BLaER1 treated with 17β-estradiol and CSF1 and Interleukin-3, amounts not matched to agents 10 nM and 100 nM (cell line): ENCODE results near the gene PLA2G15.
"Not testable (repeated sequence)": the region's sequence is repeated elsewhere in the genome, so short reads cannot be mapped to it uniquely, and the experiment has no call there.

Experiments
- H3K27ac ChIP-seq, 11 experiments: shearing (Covaris generic); formaldehyde crosslinking; 2 replicates each; pipeline ENCODE4 v1.8.1; 2022
- H3K27me3 ChIP-seq, 11 experiments: shearing (Covaris generic); formaldehyde crosslinking; 2 replicates each; pipeline ENCODE4 v1.8.1; 2022
- H3K36me3 ChIP-seq, 11 experiments: shearing (Covaris generic); formaldehyde crosslinking; 2 replicates each; pipeline ENCODE4 v1.8.1; 2022
- H3K4me1 ChIP-seq, 10 experiments: shearing (Covaris generic); formaldehyde crosslinking; 2 replicates each; pipeline ENCODE4 v1.8.1; 2022
- H3K4me2 ChIP-seq, 11 experiments: shearing (Covaris generic); formaldehyde crosslinking; 2 replicates each; pipeline ENCODE4 v1.8.1; 2022
- H3K4me3 ChIP-seq, 10 experiments: shearing (Covaris generic); formaldehyde crosslinking; 2 replicates each; pipeline ENCODE4 v1.8.1; 2022
- H3K9ac ChIP-seq, 11 experiments: shearing (Covaris generic); formaldehyde crosslinking; 2 replicates each; pipeline ENCODE4 v1.8.1; 2022
- H3K9me3 ChIP-seq, 11 experiments: shearing (Covaris generic); formaldehyde crosslinking; replicated peaks in 1 of 11; 2 replicates each; pipeline ENCODE4 v1.8.1; 2022
- H4K20me1 ChIP-seq, 11 experiments: shearing (Covaris generic); formaldehyde crosslinking; 2 replicates each; pipeline ENCODE4 v1.8.1; 2022
- Cebpa-rat ChIP-seq, 11 experiments: shearing (Covaris generic); IDR thresholded peaks; 2 replicates each; pipeline ENCODE4 v1.8.1; 2022

The PLA2G15 gene

DNA sequence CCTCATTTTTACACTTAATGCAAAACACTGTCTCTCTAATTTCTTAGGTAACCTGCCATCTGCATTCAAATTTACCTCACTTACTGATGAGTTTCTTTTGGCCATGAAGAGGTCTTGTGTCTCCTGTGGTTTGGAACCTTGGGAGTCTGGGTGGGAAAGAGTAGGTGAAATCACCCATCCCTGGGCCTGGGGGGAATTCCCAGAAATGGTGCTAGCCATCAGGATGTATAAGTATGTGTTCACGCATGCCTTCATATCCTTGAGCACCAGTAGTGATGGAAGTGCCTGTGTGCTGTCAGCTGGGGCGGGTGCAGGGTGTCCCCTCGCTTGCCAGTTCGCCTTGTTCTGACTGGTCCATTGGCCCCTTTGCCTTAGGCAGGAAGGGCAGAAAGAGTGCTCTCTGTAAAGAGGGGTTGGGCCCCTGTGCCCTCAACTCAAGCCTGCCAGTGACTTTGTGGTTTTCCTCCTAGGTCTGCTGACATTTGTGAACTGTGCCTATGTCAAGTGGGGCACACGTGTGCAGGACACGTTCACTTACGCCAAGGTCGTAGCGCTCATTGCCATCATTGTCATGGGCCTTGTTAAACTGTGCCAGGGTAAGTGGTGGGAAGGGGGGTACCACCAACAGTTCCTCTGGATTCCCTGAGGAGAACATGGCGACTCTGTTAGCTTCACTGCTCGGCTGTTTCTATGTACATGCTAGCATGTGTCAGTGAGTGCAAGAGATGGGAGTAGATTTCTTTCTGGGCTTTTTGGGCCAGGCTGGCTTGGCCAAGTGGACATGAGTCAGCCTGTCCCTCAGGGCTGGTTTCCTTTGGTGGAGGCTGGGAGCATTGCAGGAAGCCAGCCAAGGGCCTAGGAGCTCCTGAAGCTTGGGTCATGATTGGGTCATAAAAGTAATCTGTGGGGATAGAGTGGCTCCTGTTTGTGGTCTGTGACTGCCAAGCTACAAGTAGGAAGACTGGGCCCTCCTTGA lies 42.4 kb downstream of the PLA2G15 start:
- TF ChIP-seq Cebpa-rat (IDR thresholded peaks at IDR 0.05): no peak
- peak overlapping the region in 10 of 11 experiments; percentile 7 to 83 (median 42); a peak in 16 of 22 replicates for H3K27ac ChIP-seq
- H3K27me3 ChIP-seq: no peaks in the 10 kb centered on the region
- H3K4me2 ChIP-seq: peak overlapping the region; percentile 75 to 97 (median 91)
- H3K9ac ChIP-seq: peak overlapping the region in 4 of 11 experiments; percentile 1 to 40 (median 18); a peak in 1 of 22 replicates
- H4K20me1 ChIP-seq: peaks cover 0 to 99% (median 12%) of the 10 kb centered on the region in 11 experiments; a peak in 16 of 22 replicates
- no peaks in the 10 kb centered on the region for H3K9me3 ChIP-seq
- H3K4me1 ChIP-seq: peaks cover 84 to 94% (median 87%) of the 10 kb centered on the region in 10 experiments
- H3K36me3 ChIP-seq: peaks cover 24 to 66% (median 51%) of the 10 kb centered on the region in 11 experiments
- H3K4me3 ChIP-seq: peak overlapping the region in 2 of 10 experiments; percentile 48 to 56; a peak in 3 of 20 replicates

DNA sequence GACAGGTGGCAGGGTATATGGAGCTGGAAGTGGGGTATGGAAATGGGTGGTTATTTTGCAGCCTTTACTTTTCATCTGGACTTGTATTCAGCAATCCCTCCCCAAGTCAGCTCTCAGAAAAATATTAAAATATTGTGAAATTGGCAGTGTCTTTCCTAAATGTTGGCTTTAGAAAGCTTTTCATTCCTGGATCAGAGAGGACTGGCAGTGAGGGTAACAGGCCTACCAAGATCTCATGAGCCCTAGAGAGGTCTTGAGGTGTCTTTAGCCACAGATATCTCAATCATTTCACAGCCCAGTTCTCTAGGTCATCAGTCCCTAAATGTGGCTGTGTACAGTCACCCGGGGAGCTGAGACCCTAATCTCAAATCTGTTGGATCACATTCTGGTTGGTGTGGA lies 43.1 kb downstream of the PLA2G15 start:
- no peak for TF ChIP-seq Cebpa-rat (IDR thresholded peaks at IDR 0.05)
- H3K27ac ChIP-seq: peak overlapping the region in 10 of 11 experiments; percentile 7 to 83 (median 42); a peak in 13 of 22 replicates
- H3K9me3 ChIP-seq: no peaks in the 10 kb centered on the region
- H3K4me3 ChIP-seq: no peak overlapping the region
- H3K36me3 ChIP-seq: peaks cover 31 to 66% (median 53%) of the 10 kb centered on the region in 11 experiments
- peaks cover 0 to 96% (median 13%) of the 10 kb centered on the region in 11 experiments; a peak in 17 of 22 replicates for H4K20me1 ChIP-seq
- H3K9ac ChIP-seq: 0 out of 22 replicates have a peak overlapping the region, but pooled peaks of 3 of the 11 experiments have one; percentile 10 to 27 (median 13)
- H3K4me1 ChIP-seq: peaks cover 77 to 87% (median 80%) of the 10 kb centered on the region in 10 experiments
- no peaks in the 10 kb centered on the region for H3K27me3 ChIP-seq
- H3K4me2 ChIP-seq: peak overlapping the region; percentile 75 to 97 (median 91)

DNA sequence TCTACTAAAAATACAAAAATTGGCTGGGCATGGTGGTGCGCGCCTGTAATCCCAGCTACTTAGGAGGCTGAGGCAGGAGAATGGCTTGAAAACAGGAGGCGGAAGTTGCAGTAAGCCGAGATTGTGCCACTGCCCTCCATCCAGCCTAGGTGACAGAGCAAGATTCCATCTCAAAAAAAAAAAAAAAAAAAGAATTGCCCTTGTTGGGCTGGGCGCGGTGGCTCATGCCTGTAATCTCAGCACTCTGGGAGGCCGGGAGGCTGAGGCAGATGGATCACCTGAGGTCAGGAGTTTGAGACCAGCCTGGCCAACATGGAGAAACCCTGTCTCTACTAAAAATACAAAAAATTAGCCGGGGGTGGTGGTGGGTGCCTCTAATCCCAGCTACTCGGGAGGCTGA lies 43.6 kb downstream of the PLA2G15 start:
- H3K4me3 ChIP-seq: not testable (repeated sequence)
- H3K36me3 ChIP-seq: peaks cover 37 to 72% (median 58%) of the 10 kb centered on the region in 11 experiments

DNA sequence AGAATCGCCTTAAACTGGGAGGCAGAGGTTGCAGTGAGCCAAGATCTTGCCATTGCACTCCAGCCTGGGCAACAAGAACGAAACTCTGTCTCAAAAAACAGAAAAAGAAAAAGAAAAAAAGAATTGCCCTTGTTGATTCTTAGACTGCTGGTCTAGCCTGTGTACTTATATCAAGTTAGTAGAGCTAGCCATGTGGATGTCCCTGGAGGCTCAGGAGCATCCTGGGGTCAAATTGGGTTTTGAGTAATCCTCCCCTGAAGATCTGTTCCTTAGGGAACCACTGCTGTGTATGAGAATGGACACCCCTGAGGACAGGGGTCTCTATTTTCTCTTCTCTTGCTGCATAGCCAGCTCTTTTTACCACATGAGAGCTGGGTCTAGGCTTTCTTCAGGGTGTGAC lies 44.0 kb downstream of the PLA2G15 start:
- Histone ChIP-seq H3K9me3 (no peaks in the 10 kb centered on the region), H3K9ac (peak overlapping the region in 10 of 11 experiments; percentile 11 to 54 (median 40); a peak in 14 of 22 replicates), H3K4me1 (peaks cover 67 to 78% (median 71%) of the 10 kb centered on the region in 10 experiments), H4K20me1 (peaks cover 0 to 96% (median 21%) of the 10 kb centered on the region in 11 experiments; a peak in 17 of 22 replicates), H3K36me3 (peaks cover 41 to 76% (median 62%) of the 10 kb centered on the region in 11 experiments), H3K4me3 (no peak overlapping the region), H3K27me3 (no peaks in the 10 kb centered on the region), H3K27ac (peak overlapping the region in 9 of 11 experiments; percentile 9 to 71 (median 45); a peak in 15 of 22 replicates), H3K4me2 (peak overlapping the region; percentile 75 to 97 (median 91))
- no peak for TF ChIP-seq Cebpa-rat (IDR thresholded peaks at IDR 0.05)

More for the DNA sequence above, 43.6 kb downstream of the PLA2G15 start:
- H3K27ac ChIP-seq: peak overlapping the region in 7 of 11 experiments; percentile 9 to 79 (median 53); a peak in 8 of 22 replicates
- peaks cover 71 to 82% (median 75%) of the 10 kb centered on the region in 10 experiments for H3K4me1 ChIP-seq
- H3K9me3 ChIP-seq, H3K27me3 ChIP-seq: not testable (repeated sequence)
- H3K4me2 ChIP-seq: peak overlapping the region; percentile 75 to 97 (median 91)
- H3K9ac ChIP-seq: peak overlapping the region in 4 of 11 experiments; percentile 37 to 44 (median 42); a peak in 4 of 22 replicates
- peaks cover 0 to 96% (median 19%) of the 10 kb centered on the region in 11 experiments; a peak in 17 of 22 replicates for H4K20me1 ChIP-seq

DNA sequence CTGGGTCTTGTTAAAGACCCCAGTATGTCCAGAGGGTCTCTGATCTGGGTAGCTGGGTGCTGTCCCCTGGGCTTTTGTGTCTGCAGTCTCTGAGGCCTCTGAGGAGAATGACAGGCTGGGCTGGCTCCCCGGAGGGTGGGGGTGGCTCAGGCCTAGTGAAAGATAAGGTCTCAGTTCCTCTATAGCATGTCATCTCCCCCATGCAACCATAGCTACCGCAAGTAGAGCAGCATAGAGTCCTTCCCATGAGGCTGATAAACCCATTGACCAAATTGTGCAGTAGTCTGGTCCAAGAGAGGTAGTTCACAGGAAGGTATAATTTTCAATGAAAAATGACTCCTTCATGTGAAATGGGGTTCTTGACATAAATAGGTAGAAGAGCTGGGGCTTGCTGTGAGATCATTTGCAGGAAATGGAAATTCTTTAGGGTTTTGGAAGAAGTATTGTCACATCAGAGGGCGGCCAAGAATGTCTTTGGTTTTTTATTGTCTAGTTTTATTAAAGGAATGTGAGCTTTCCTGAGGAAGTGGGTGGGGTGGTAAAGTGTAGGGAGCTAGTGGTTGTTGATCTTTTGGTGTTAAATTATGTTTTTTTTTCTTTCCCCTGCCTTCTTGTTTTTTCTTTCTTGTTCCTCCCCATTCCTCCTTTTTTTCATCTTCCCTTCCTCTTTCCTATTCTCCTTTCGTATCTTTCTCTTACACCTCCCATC lies 44.6 kb downstream of the PLA2G15 start:
- peak overlapping the region; percentile 75 to 97 (median 91) for H3K4me2 ChIP-seq

DNA sequence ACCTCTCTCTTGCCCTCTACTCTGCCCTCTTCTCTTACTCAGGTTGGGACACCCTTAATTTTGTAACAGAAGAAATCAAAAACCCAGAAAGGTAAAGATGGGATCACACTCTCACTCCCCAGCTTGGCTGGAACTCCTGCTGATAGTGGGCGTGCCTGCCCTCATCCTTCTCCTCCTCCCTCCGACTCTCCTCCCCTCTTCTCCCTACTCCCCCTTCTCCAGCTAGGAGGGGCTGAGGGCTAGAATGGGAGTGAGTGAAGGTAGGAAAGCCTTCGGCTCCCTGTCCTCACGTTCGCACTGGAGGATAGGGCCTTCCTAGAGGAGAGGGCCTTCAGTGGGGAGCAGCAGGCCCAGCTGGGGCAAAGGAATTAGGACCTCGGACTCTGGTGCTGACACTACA lies 45.3 kb downstream of the PLA2G15 start:
- Histone ChIP-seq H3K27ac (peak overlapping the region in 10 of 11 experiments; percentile 12 to 50 (median 24); a peak in 13 of 22 replicates), H3K4me1 (peaks cover 55 to 65% (median 58%) of the 10 kb centered on the region in 10 experiments), H3K4me2 (peak overlapping the region; percentile 75 to 97 (median 91)), H3K9me3 (no peaks in the 10 kb centered on the region), H3K36me3 (peaks cover 53 to 88% (median 75%) of the 10 kb centered on the region in 11 experiments), H3K9ac (peak overlapping the region in 9 of 11 experiments; percentile 1 to 44 (median 10); a peak in 6 of 22 replicates), H3K27me3 (no peaks in the 10 kb centered on the region), H4K20me1 (peaks cover 0 to 96% (median 27%) of the 10 kb centered on the region in 11 experiments; a peak in 17 of 22 replicates), H3K4me3 (peak overlapping the region in 1 of 10 experiments; percentile 5; a peak in 1 of 20 replicates)
- no peak for TF ChIP-seq Cebpa-rat (IDR thresholded peaks at IDR 0.05)

More for the DNA sequence above, 44.6 kb downstream of the PLA2G15 start:
- Histone ChIP-seq H3K27ac (peak overlapping the region in 10 of 11 experiments; percentile 14 to 71 (median 44); a peak in 19 of 22 replicates), H3K9ac (peak overlapping the region; percentile 7 to 54 (median 38); a peak in 16 of 22 replicates), H3K27me3 (no peaks in the 10 kb centered on the region), H3K4me3 (peak overlapping the region in 1 of 10 experiments; percentile 5; a peak in 1 of 20 replicates), H3K9me3 (no peaks in the 10 kb centered on the region), H4K20me1 (peaks cover 0 to 96% (median 22%) of the 10 kb centered on the region in 11 experiments; a peak in 16 of 22 replicates), H3K4me1 (peaks cover 61 to 72% (median 65%) of the 10 kb centered on the region in 10 experiments), H3K36me3 (peaks cover 46 to 82% (median 68%) of the 10 kb centered on the region in 11 experiments)
- no peak for TF ChIP-seq Cebpa-rat (IDR thresholded peaks at IDR 0.05)

DNA sequence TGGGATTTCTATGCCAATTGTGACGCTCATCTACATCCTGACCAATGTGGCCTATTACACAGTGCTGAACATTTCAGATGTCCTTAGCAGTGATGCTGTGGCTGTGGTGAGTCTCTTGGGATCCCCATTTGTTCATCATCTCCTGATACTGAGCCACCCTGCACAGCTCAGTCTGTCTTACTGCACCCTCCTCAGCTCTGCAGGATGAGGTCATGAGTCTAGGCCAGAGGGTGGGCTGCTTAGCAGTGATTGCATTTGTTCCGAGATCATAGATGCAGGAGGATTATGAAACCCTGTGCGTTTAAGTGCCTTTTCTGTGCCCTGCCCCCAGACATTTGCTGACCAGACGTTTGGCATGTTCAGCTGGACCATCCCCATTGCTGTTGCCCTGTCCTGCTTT lies 46.1 kb downstream of the PLA2G15 start:
- H3K9me3 ChIP-seq: no peaks in the 10 kb centered on the region
- no peak overlapping the region for H3K27ac ChIP-seq
- H3K4me2 ChIP-seq: peak overlapping the region in 2 of 11 experiments; percentile 90 to 97; a peak in 2 of 22 replicates
- TF ChIP-seq Cebpa-rat (IDR thresholded peaks at IDR 0.05): no peak
- H3K27me3 ChIP-seq: no peaks in the 10 kb centered on the region
- peaks cover 47 to 58% (median 51%) of the 10 kb centered on the region in 10 experiments for H3K4me1 ChIP-seq
- no peak overlapping the region for H3K4me3 ChIP-seq
- peaks cover 0 to 96% (median 32%) of the 10 kb centered on the region in 11 experiments; a peak in 18 of 22 replicates for H4K20me1 ChIP-seq
- H3K36me3 ChIP-seq: peaks cover 61 to 96% (median 82%) of the 10 kb centered on the region in 11 experiments
- H3K9ac ChIP-seq: no peak overlapping the region

DNA sequence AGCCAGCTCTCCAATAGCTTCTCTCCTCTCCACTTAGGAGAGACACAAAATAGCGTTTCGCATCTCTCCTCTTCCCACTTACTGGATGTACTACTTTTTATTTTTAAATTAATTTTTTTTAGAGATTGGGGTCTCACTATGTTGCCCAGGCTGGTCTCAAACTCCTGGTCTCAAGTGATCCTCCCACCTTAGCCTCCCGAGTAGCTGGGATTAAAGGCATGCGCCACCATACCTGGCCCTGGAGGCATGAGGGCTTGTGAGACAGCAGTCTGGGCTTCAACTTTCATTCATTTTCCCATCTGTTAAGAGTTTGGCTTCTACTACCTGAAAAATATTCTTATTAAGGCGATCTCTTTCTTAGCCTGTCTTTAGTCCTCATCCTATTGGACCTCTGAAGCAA lies 47.3 kb downstream of the PLA2G15 start:
- peaks cover 0 to 90% (median 39%) of the 10 kb centered on the region in 11 experiments; a peak in 18 of 22 replicates for H4K20me1 ChIP-seq
- peaks cover 35 to 50% (median 43%) of the 10 kb centered on the region in 10 experiments for H3K4me1 ChIP-seq
- no peaks in the 10 kb centered on the region for H3K27me3 ChIP-seq
- H3K9ac ChIP-seq: no peak overlapping the region
- H3K36me3 ChIP-seq: peaks cover 73 to 97% (median 88%) of the 10 kb centered on the region in 11 experiments
- no peaks in the 10 kb centered on the region for H3K9me3 ChIP-seq
- H3K4me2 ChIP-seq: no peak overlapping the region
- no peak overlapping the region for H3K4me3 ChIP-seq
- H3K27ac ChIP-seq: no peak overlapping the region
- no peak for TF ChIP-seq Cebpa-rat (IDR thresholded peaks at IDR 0.05)
